Neural progenitor cell (in vitro differentiated cells): Measurements from ENCODE around the gene IFT25.

ENCODE experiments used
- EZH2phosphoT487 ChIP-seq: fragments of 200-600 bp; sonication (generic); IDR thresholded peaks from 2 replicates; pipeline ENCODE4 v1.6.1; 2017; ENCODE audit warnings: antibody characterized with exemption
- TF ChIP-seq, protein P1 (sequence below): fragments of 200-600 bp; sonication (generic); IDR thresholded peaks from 2 replicates; pipeline ENCODE4 v1.5.1; 2017; ENCODE audit warnings: antibody characterized with exemption, mild to moderate bottlenecking

DNA sequence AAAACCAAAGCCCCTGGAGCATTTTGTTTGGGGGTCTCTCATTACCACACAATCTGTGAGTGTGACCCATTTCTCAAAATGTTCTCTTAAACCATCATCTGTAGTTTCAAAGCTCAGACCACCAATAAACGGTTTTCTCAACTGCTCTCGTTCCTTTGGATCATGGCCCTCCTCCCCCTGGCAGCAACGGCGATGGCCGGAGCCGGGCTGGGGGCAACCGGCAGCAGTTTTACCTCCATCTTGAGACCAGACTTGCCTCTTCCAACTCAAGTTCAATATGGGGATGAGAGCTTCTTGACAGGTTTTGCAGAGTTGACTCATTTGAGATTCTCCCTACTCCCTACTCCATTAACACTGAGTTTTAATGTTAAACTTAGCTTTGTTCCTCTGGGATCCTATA is 30.4 kb upstream of the IFT25 start:
- TF ChIP-seq, protein P1, sequence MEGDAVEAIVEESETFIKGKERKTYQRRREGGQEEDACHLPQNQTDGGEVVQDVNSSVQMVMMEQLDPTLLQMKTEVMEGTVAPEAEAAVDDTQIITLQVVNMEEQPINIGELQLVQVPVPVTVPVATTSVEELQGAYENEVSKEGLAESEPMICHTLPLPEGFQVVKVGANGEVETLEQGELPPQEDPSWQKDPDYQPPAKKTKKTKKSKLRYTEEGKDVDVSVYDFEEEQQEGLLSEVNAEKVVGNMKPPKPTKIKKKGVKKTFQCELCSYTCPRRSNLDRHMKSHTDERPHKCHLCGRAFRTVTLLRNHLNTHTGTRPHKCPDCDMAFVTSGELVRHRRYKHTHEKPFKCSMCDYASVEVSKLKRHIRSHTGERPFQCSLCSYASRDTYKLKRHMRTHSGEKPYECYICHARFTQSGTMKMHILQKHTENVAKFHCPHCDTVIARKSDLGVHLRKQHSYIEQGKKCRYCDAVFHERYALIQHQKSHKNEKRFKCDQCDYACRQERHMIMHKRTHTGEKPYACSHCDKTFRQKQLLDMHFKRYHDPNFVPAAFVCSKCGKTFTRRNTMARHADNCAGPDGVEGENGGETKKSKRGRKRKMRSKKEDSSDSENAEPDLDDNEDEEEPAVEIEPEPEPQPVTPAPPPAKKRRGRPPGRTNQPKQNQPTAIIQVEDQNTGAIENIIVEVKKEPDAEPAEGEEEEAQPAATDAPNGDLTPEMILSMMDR = no peak
- no peak for TF ChIP-seq EZH2phosphoT487
